Measurements from ENCODE around the gene KIRREL3. TPM values are rescaled to one million over a fixed set of nuclear protein-coding genes. Genes with fewer than 3 reads are reported as not detected.

The KIRREL3 gene
- total RNA-seq, 1 donor from 2014 or later: 0.26 TPM

DNA sequence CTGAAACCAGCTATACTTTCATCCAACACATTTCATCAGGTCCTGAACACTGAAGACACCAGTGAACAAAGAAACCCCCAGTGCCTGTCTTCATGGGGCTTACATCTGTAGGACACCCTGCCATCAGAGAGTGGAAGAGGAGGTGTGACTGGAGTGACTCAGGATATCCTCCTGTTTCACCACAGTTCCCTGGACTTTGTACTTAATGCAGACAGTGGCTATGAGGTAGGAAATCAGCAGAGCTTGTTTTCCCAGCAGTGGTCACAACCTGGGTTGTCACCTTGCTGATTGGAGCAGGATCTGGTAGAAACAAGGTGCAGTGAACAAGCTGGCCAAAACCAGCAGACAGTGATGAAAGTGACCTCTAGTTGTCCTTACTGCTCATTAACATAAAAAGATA is 128.8 kb downstream of the KIRREL3 start:
- H3K9me3 Mint-ChIP-seq (ENCODE audit: low read depth): peaks cover 8% of the 10 kb centered on the region
- H3K4me1 Mint-ChIP-seq (ENCODE audit: low read depth): no peaks in the 10 kb centered on the region
- no peak overlapping the region for H3K4me3 Mint-ChIP-seq (ENCODE audit: low read depth)
- no peaks in the 10 kb centered on the region for H3K36me3 Mint-ChIP-seq (ENCODE audit: insufficient read depth)
- DNase-seq (ENCODE audit: low spot score, unreplicated experiment): no peak
- H3K27ac Mint-ChIP-seq: no peak overlapping the region
- H3K27me3 Mint-ChIP-seq: peaks cover 52% of the 10 kb centered on the region
- TF ChIP-seq, protein P1, sequence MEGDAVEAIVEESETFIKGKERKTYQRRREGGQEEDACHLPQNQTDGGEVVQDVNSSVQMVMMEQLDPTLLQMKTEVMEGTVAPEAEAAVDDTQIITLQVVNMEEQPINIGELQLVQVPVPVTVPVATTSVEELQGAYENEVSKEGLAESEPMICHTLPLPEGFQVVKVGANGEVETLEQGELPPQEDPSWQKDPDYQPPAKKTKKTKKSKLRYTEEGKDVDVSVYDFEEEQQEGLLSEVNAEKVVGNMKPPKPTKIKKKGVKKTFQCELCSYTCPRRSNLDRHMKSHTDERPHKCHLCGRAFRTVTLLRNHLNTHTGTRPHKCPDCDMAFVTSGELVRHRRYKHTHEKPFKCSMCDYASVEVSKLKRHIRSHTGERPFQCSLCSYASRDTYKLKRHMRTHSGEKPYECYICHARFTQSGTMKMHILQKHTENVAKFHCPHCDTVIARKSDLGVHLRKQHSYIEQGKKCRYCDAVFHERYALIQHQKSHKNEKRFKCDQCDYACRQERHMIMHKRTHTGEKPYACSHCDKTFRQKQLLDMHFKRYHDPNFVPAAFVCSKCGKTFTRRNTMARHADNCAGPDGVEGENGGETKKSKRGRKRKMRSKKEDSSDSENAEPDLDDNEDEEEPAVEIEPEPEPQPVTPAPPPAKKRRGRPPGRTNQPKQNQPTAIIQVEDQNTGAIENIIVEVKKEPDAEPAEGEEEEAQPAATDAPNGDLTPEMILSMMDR (IDR thresholded peaks at IDR 0.05; ENCODE audit: unreplicated experiment): no peak

DNA sequence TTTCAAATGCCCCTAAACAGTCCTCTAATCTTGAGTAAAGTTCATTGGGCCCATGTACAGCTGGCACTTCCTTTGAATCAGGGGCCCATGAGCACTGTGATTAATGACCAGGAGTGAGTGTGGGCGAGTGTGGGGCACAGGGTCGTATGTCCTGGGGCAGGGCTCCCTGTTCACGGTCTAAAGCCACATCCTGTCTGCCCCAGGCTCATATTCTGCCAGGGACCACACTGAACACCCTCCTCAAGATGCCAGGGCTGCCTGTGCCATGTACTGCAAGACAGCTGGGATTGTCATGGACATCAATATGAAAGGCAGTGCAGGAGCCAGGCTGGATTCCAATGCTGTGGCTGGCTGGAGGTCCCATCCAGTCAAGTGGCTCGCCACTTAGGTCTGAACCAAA is 130.5 kb downstream of the KIRREL3 start:
- H3K27ac Mint-ChIP-seq: no peak overlapping the region
- no peak for DNase-seq (ENCODE audit: low spot score, unreplicated experiment)
- peaks cover 8% of the 10 kb centered on the region for H3K9me3 Mint-ChIP-seq (ENCODE audit: low read depth)
- H3K27me3 Mint-ChIP-seq: peaks cover 55% of the 10 kb centered on the region
- H3K4me1 Mint-ChIP-seq (ENCODE audit: low read depth): no peaks in the 10 kb centered on the region
- no peaks in the 10 kb centered on the region for H3K36me3 Mint-ChIP-seq (ENCODE audit: insufficient read depth)
- TF ChIP-seq, protein P1 (IDR thresholded peaks at IDR 0.05; ENCODE audit: unreplicated experiment): no peak
- no peak overlapping the region for H3K4me3 Mint-ChIP-seq (ENCODE audit: low read depth)

DNA sequence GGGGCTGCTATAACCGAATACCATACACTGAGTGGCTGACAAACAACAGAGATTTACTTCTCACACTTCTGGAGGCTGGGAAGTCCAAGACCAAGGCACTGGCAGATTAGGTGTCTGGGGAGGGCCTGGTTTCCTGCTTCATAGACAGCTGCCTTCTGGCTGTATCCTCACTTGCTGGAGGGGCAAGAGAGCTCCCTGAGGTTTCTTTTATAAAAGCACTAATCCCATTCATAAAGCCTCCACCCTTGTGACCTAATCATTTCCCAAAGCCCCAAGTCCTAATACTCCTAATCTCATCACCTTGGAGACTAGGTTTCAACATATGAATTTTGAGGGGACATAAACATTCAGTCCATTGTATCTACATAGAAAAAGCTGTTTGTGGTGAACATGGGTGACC is 131.8 kb downstream of the KIRREL3 start:
- Mint-ChIP-seq H3K4me3 (ENCODE audit: low read depth) (no peak overlapping the region), H3K36me3 (ENCODE audit: insufficient read depth) (no peaks in the 10 kb centered on the region), H3K9me3 (ENCODE audit: low read depth) (peaks cover 8% of the 10 kb centered on the region), H3K4me1 (ENCODE audit: low read depth) (no peaks in the 10 kb centered on the region), H3K27ac (no peak overlapping the region), H3K27me3 (peaks cover 55% of the 10 kb centered on the region)
- DNase-seq (ENCODE audit: low spot score, unreplicated experiment): no peak
- TF ChIP-seq, protein P1 (IDR thresholded peaks at IDR 0.05; ENCODE audit: unreplicated experiment): no peak

DNA sequence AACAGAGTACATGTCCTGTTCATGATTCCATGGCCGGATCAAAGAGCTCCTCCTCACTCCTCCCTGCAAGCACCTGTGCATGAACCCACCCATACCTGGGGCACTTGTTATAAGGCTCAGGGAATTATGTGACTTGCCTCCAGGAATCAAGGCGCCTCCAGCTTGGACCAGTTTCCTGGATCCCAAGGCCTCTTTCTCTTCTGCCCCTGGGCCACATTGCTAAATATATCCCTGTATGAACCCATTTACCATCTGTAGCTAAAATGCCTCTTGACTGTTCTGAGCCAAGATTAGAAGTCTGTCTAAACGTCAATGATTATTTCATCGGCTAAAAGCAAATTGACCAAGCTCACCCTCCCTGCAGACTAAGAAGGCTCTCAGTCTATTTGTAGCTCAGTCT is 135.6 kb downstream of the KIRREL3 start:
- H3K4me1 Mint-ChIP-seq (ENCODE audit: low read depth): no peaks in the 10 kb centered on the region
- no peaks in the 10 kb centered on the region for H3K36me3 Mint-ChIP-seq (ENCODE audit: insufficient read depth)
- no peak overlapping the region for H3K4me3 Mint-ChIP-seq (ENCODE audit: low read depth)
- no peaks in the 10 kb centered on the region for H3K9me3 Mint-ChIP-seq (ENCODE audit: low read depth)
- TF ChIP-seq, protein P1 (IDR thresholded peaks at IDR 0.05; ENCODE audit: unreplicated experiment): no peak
- no peak overlapping the region for H3K27ac Mint-ChIP-seq
- DNase-seq (ENCODE audit: low spot score, unreplicated experiment): no peak
- H3K27me3 Mint-ChIP-seq: peaks cover 83% of the 10 kb centered on the region

DNA sequence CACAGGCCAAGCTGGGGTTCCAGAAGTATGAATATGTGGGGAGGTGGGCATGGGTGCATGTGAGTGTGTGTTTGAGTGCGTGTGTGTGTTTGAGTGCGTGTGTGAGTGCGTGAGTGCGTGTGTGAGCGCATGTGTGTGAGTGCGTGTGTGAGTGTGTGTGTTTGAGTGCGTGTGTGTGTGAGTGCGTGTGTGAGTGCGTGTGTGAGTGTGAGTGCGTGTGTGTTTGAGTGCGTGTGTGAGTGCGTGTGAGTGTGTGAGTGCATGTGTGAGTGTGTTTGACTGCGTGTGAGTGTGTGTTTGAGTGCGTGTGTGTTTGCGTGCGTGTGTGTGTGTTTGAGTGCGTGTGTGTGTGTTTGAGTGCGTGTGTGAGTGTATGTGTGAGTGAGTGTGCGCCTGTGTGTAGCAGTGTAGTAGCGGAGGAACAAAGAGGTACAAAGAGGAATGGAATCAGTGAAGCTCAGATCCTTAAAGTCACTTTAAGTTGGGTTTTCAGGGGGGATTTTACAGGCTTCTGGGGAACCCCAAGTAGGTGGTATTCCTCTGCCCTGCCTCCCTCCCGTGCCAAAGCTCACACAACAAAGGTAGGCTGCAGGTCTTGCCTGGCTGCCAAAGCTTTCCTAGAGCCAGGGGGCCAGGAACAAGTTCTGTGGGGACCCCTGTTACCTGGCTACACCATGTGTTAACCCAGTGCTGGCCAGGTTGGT is 137.1 kb downstream of the KIRREL3 start:
- Mint-ChIP-seq H3K36me3 (ENCODE audit: insufficient read depth) (no peaks in the 10 kb centered on the region), H3K9me3 (ENCODE audit: low read depth) (no peaks in the 10 kb centered on the region), H3K27ac (no peak overlapping the region), H3K27me3 (peaks cover 93% of the 10 kb centered on the region), H3K4me1 (ENCODE audit: low read depth) (no peaks in the 10 kb centered on the region), H3K4me3 (ENCODE audit: low read depth) (no peak overlapping the region)
- TF ChIP-seq, protein P1 (IDR thresholded peaks at IDR 0.05; ENCODE audit: unreplicated experiment): no peak
- no peak for DNase-seq (ENCODE audit: low spot score, unreplicated experiment)

All from progenitor cell of endocrine pancreas (in vitro differentiated cells).